Endothelial cell of umbilical vein (primary cell): ENCODE data around the gene MED14. TPM values are rescaled to one million over a fixed set of nuclear protein-coding genes. Genes with fewer than 3 reads are reported as not detected.

Experiments
- BruUV-seq: library from RNA; stranded (reverse); fragments of 400-500 nt; replicated peaks from 2 replicates; lab custom pipeline; 2021; lab: Mats Ljungman, UMichigan
- CTCF ChIA-PET: fragments of 300-600, 350-600 bp; sonication (Branson Sonifier 250); formaldehyde crosslinking; loops from one replicate; lab custom pipeline; 2021; ENCODE audit warnings: antibody characterized with exemption, inconsistent platforms; lab: Charles Lee
- POLR2A ChIA-PET: fragments of 300-600, 350-600 bp; sonication (Branson Sonifier 250); formaldehyde crosslinking; loops from one replicate; lab custom pipeline; 2021; ENCODE audit warnings: antibody characterized with exemption, inconsistent platforms; lab: Charles Lee
- DNase-seq: peaks from one replicate; pipeline ENCODE4 v3.0.0-alpha.2; 2011; ENCODE audit warnings: low read depth, low spot score
- FAIRE-seq: peaks from 2 replicates; lab custom pipeline; 2011; peaks lifted over from hg19 to GRCh38; lab: Jason Lieb, UNC
- H2AFZ ChIP-seq: 2 replicates; pipeline ENCODE4 v1.6.0; 2012; ENCODE audit warnings: low read depth, low read length, control low read depth, inconsistent platforms
- H3K27ac ChIP-seq: 2 replicates; pipeline ENCODE4 v1.5.1; 2011; ENCODE audit warnings: low read depth, mild to moderate bottlenecking, control low read depth, low read length, moderate library complexity; ENCODE audit not compliant: insufficient read depth
- H3K27me3 ChIP-seq, 2 experiments: 2 replicates each; pipeline versions ENCODE4 v1.6.0 to v1.6.1; 2011; ENCODE audit warnings: low read length in 2 of 2, mixed read lengths in 1 of 2; ENCODE audit not compliant: control insufficient read depth in 2 of 2, insufficient read depth in 2 of 2
- H3K36me3 ChIP-seq, 2 experiments: 2 replicates in 1 of 2; 3 replicates in 1 of 2; pipeline ENCODE4 v1.5.1; 2011; ENCODE audit warnings: low read length in 2 of 2, mild to moderate bottlenecking in 1 of 2, moderate library complexity in 1 of 2; ENCODE audit not compliant: control insufficient read depth in 2 of 2, insufficient read depth in 2 of 2; ENCODE audit errors: extremely low read depth in 1 of 2
- H3K4me1 ChIP-seq: 3 replicates; pipeline ENCODE4 v1.5.1; 2011; ENCODE audit warnings: mild to moderate bottlenecking, low read length; ENCODE audit not compliant: control insufficient read depth, insufficient read depth; ENCODE audit errors: extremely low read depth
- H3K4me2 ChIP-seq: 2 replicates; pipeline ENCODE4 v1.6.1; 2011; ENCODE audit warnings: low read length, control low read depth, mixed read lengths; ENCODE audit not compliant: insufficient read depth
- H3K4me3 ChIP-seq, 3 experiments: fragments of 200-600 bp in 1 of 3; sonication (generic), shearing (Covaris generic) in 1 of 3; replicated peaks in 1 of 3; 2 replicates each; pipeline ENCODE4 v1.5.1; 2011 to 2016; ENCODE audit warnings: control low read depth in 3 of 3, low read length in 3 of 3, mild to moderate bottlenecking in 2 of 3, inconsistent platforms in 1 of 3, low read depth in 1 of 3, moderate library complexity in 1 of 3; ENCODE audit not compliant: insufficient read depth in 1 of 3
- H3K79me2 ChIP-seq: 2 replicates; pipeline ENCODE4 v1.6.0; 2012; ENCODE audit warnings: low read length, inconsistent platforms; ENCODE audit not compliant: control insufficient read depth, insufficient read depth
- H3K9ac ChIP-seq: replicated peaks from 2 replicates; pipeline ENCODE3; 2011; ENCODE audit warnings: low read length, control low read depth; ENCODE audit not compliant: insufficient read depth; ENCODE audit errors: extremely low read depth
- H3K9me1 ChIP-seq: replicated peaks from 3 replicates; pipeline ENCODE4 v1.6.0; 2011; ENCODE audit warnings: mild to moderate bottlenecking, low read length; ENCODE audit not compliant: control insufficient read depth, insufficient read depth; ENCODE audit errors: extremely low read depth
- H3K9me3 ChIP-seq: replicated peaks from 2 replicates; pipeline ENCODE4 v1.5.1; 2012; ENCODE audit warnings: low read length, inconsistent platforms; ENCODE audit not compliant: control insufficient read depth, insufficient read depth
- H4K20me1 ChIP-seq: replicated peaks from 2 replicates; pipeline ENCODE3; 2011; ENCODE audit warnings: mild to moderate bottlenecking, low read length; ENCODE audit not compliant: control insufficient read depth, insufficient read depth; ENCODE audit errors: extremely low read depth
- EZH2 ChIP-seq: IDR thresholded peaks from 2 replicates; pipeline ENCODE4 v1.6.1; 2012; ENCODE audit warnings: borderline replicate concordance, low read depth, mild to moderate bottlenecking, moderate library complexity, low read length, inconsistent platforms; ENCODE audit not compliant: severe bottlenecking
- GATA2 ChIP-seq: IDR thresholded peaks from 2 replicates; pipeline ENCODE4 v1.7.0; 2011; ENCODE audit warnings: low read depth, mild to moderate bottlenecking, moderate library complexity, mixed read lengths, low read length; ENCODE audit not compliant: insufficient read length, insufficient read depth
- MYC ChIP-seq: IDR thresholded peaks from one replicate; pipeline ENCODE4 v1.6.1; 2011; ENCODE audit warnings: mild to moderate bottlenecking, low read depth, low read length
- dilution Hi-C: fragments of 300-500 bp; cut with MboI; formaldehyde crosslinking; loops from one replicate; pipeline ENCODE4 v1.15.0; 2019; ENCODE audit warnings: low sequenced_read_pairs; ENCODE audit not compliant: extremely low pct_ligation_motif_present
- intact Hi-C: fragments of 100-400 bp; cut with micrococcal nuclease; formaldehyde crosslinking; loops from one replicate; pipeline ENCODE4 v1.10.0; 2022
- polyA plus RNA-seq, 4 experiments: library from polyadenylated mRNA; depleted of rRNA in 3 of 4; stranded (reverse) in 3 of 4; unstranded in 1 of 4; fragments of >200 nt; gene quantifications; 2 replicates each; pipeline versions ENCODE4 v1.2.1 to v1.2.3, GENCODE V29; 2011 to 2012; ENCODE audit warnings: missing spikeins in 1 of 4
- total RNA-seq: library from RNA; stranded (reverse); gene quantifications from 2 replicates; pipeline ENCODE4 v1.2.3, GENCODE V29; 2021
- TF ChIP-seq, protein P1 (sequence below), 2 donors: IDR thresholded peaks; 1 replicate in 1 of 2; 2 replicates in 1 of 2; pipeline ENCODE4 v1.5.1; 2011; ENCODE audit warnings: low read length in 2 of 2, mild to moderate bottlenecking in 2 of 2, moderate library complexity in 2 of 2, control low read depth in 1 of 2, inconsistent platforms in 1 of 2, low read depth in 1 of 2; ENCODE audit not compliant: insufficient read depth in 1 of 2; ENCODE audit errors: extremely low read depth in 1 of 2
- TF ChIP-seq, protein P2 (sequence below): IDR thresholded peaks from 2 replicates; pipeline ENCODE4 v1.6.1; 2011; ENCODE audit not compliant: insufficient read depth, insufficient read length

The MED14 gene
- total and polyA plus RNA-seq, 2 donors (not counting 3 experiments of a cell fraction or from before 2014, with no cell fraction given): 25.6 to 55.8 TPM

DNA sequence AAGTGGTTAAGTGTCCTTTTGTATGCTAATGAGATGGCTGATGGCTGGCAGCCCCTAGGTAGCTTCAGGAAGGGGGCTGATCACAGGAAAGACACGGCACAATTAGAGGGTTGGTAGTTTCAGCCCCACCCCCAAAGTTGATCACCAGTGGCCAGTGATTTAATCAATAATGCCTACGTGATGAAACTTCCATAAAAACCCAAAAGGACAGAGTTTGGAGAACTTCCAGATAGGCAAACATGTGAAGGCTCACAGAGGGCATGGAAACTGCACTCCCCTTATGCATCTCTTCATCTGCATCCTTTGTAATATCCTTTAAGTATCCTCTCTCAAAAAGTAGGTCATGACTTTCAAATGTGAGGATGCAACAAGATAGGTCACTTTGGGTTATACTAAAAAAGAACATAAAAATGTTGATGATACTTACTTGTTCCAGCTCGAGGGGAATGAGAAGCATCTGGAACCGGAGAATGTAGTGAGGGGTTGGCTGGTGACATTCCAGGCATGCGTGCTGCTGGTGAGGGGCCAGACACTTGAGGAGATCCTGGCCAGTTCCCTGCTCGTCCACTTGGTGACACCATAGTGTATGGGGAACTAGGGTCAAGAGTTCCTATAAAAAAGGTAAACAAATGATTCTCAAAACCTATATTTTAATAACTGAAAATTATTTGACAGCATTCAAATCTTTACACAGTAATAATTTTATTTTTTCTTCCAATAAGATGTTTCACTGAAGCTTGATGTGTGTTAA is 71.3 kb downstream of the MED14 start:
- H3K36me3 ChIP-seq: peaks cover 1 to 10% of the 10 kb centered on the region in 2 experiments
- H3K27ac ChIP-seq: no peak overlapping the region
- dilution Hi-C loops: no loop called here
- H3K4me2 ChIP-seq: no peak overlapping the region
- DNase-seq (peak; percentile 4), FAIRE-seq (no peak)
- no peaks in the 10 kb centered on the region for H3K4me1 ChIP-seq
- no peak overlapping the region for H3K9ac ChIP-seq
- H3K9me1 ChIP-seq: no peaks in the 10 kb centered on the region
- ChIA-PET CTCF (interaction anchor here (0.6 to 1.0 kb wide), 2 partner anchors 37 to 130 kb away, joined by 3 to 7 read pairs; no protein-coding TSS in a partner anchor), POLR2A (no interaction called here)
- no peak overlapping the region for H3K4me3 ChIP-seq
- intact Hi-C loops: no loop called here
- H4K20me1 ChIP-seq: no peaks in the 10 kb centered on the region
- no peak overlapping the region for H2AFZ ChIP-seq
- BruUV-seq: no TSS peak
- H3K79me2 ChIP-seq: no peaks in the 10 kb centered on the region
- no peaks in the 10 kb centered on the region for H3K9me3 ChIP-seq
- TF ChIP-seq EZH2: no peak
- TF ChIP-seq GATA2: no peak
- TF ChIP-seq, protein P1, sequence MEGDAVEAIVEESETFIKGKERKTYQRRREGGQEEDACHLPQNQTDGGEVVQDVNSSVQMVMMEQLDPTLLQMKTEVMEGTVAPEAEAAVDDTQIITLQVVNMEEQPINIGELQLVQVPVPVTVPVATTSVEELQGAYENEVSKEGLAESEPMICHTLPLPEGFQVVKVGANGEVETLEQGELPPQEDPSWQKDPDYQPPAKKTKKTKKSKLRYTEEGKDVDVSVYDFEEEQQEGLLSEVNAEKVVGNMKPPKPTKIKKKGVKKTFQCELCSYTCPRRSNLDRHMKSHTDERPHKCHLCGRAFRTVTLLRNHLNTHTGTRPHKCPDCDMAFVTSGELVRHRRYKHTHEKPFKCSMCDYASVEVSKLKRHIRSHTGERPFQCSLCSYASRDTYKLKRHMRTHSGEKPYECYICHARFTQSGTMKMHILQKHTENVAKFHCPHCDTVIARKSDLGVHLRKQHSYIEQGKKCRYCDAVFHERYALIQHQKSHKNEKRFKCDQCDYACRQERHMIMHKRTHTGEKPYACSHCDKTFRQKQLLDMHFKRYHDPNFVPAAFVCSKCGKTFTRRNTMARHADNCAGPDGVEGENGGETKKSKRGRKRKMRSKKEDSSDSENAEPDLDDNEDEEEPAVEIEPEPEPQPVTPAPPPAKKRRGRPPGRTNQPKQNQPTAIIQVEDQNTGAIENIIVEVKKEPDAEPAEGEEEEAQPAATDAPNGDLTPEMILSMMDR (IDR thresholded peaks at IDR 0.05; ENCODE audit: extremely low read depth in 1 of 2, insufficient read depth in 1 of 2, low read depth in 1 of 2, low read length in 2 of 2): peak in 1 of 2 donors; percentile 19
- TF ChIP-seq MYC: no peak
- TF ChIP-seq, protein P2, sequence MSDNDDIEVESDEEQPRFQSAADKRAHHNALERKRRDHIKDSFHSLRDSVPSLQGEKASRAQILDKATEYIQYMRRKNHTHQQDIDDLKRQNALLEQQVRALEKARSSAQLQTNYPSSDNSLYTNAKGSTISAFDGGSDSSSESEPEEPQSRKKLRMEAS: no peak
- H3K27me3 ChIP-seq: no peaks in the 10 kb centered on the region
